GM21367 (cell line): ENCODE results near the gene TEPSIN.

Experiments
- ATAC-seq: cut with Tn5 transposase; IDR thresholded peaks from one replicate; pipeline ENCODE4 v1.9.1; 2021; ENCODE audit not compliant: unreplicated experiment

Gene TEPSIN

DNA sequence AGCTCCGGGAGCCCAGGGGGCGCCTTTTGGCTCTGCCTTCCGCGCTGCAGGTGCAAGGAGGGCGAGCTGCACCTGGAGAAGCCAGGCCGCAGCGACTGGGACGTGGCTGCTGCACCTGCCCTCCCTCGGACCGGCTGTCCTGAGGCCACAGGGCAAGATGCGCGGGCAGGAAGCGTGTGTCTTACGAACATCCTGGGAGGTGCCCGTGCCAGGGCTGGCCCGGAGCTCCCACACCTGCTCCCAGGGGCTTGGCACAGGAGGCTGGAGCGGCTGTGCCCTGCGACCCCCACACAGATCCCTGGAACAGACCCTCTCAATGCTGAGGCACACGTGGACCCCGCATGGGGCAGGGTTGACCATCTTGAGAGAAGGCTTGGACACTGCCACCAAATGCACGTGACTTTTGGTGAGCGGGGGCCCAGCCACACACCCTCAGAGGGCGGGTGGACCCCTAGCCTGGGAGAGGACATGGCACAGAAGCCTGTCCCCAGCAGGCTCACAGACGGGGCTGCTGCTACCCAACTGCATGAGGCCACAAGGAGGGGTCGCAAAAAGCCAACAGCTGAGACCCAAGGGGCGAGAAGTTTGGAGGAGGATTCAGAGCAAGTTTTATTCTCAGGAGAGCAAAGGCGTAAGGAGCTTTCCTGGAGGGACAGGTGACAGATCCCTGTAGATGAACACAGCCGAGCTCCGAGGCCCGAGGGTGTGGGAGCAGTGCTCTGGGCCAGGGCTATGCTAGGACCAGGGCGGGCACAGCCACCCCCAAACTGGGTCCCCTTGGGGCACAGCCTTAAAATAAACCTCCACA lies 11.6 kb upstream of the TEPSIN start:
- no peak for ATAC-seq

DNA sequence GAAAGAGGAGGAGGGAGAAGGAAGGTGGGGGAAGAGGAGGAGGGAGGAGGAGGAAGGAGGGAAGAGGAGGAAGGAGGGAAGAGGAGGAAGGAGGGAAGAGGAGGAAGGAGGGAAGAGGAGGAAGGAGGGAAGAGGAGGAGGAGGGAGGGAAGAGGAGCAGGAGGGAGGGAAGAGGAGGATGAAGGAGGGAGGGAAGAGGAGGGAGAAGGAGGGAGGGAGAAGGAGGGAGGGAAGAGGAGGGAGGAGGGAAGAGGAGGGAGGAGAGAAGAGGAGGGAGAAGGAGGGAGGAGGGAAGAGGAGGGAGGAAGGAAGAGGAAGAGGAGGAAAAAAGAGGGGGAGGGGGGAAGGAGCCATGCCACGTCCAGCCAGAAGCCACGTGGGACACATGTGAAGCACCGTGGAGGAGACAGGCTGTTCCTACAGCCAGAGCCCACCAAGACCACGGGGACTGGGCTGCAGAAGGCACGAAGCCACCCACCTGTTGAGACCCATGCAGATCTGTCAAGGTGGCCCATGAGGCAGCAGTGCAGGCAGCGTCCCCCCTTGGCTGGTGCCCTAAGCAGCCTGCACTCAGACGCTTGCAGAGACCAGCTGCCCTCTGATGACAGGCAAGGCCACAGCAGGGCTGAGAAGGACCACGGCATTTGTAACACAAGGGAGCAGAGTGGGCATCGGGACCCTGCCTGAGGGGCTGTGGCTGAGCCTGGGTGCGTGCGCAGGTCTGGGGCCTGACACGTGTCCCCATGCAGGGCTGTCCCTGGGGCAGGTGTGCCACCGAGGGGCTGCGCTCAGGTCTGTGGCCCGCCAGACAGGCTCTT lies 10.6 kb upstream of the TEPSIN start:
- ATAC-seq: no peak

DNA sequence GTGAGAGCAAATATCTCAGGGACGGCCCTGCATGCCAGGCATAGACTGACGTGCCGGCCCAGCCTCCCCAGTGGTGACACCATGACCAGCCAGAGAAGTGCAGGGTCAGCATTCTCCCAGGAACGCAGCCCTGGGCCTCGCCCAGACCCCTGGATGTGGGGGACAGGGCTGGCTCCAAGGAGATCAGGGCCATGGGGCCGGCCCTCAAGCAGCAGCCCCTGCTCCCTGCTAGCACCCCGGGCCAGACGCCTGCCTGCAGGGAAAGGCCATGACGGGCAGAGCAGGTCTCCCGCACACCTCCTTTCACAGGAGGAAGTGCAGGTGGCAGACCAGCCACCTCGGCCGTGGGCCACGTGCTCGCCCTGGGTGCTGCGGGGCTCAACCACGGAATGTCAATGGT lies 9.8 kb upstream of the TEPSIN start:
- no peak for ATAC-seq

DNA sequence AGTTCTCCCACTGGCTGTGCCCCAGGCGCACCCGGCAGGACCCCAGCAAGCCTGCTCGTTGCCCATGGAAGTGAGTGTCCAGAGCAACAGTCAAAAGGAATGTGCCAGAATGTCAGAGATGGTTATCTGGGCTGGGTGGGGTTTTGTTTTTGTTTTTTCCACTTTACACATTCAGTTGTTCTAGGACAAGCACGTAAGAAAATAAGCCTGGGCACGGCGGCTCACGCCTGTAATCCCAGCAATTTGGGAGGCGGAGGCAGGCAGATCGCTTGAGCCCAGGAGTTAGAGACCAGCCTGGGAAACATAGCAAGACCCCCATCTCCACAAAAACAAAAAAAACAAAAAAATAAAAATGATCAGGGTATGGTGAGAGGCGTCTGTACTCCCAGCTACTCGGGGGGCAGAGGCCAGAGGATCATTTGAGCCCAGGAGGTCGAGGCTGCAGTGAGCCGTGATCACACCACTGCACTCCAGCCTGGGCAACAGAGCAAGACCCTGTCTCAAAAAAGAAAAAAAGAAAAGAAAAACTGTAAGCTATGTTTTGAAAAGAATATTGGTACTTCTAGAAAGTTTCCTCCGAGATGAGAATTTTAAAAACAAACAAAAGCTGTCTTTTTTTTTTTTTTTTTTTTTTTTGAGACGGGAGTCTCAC lies 8.6 kb upstream of the TEPSIN start:
- ATAC-seq: no peak

DNA sequence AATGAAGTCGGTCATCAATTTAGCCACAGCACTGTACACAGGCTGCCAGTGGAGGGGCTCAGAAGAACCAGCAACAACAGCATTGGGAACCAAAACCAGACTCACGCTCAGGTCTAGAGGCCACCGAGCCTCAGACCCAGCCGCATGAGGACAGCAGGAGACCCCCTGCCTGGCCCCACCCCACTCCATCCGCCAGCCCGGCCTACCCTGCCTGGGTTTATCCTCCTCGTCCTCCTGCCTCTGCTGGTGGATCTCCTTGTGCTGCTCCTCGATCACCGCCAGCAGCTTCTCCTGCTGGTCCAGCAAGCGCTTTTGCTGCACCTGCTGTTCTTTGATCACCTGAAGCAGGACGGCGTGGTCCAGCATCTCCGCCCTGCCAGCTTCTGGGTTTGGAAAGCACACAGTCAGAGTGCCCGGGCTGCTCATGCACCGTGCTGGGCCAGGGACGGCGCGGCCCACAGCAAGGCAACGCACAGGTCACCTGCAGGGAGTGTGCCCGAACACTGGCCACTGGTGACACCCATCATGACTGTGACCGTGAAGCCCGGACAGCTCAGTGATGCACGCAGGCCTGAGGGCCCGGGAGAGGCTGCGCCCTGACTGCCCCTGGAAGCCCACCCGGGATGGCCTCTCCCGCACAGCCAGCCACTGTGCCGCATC lies 8.0 kb upstream of the TEPSIN start:
- no peak for ATAC-seq

DNA sequence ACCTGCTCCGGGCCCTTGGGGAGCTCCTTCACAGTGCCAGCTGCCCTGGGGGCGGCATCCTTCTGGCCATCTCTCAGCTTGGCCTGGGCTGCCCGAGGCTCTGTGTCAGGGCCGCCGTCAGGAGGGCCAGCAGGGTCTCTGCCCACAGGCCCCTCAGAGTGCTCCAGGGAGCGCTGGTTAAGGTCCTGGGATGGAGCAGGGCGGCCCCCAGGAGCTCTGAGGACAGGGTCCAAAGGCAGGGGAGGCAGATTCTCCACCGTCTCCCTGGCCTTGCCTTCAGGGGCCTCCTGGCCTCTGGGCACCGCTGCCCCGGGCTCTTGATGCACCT lies 7.5 kb upstream of the TEPSIN start:
- ATAC-seq: no peak

DNA sequence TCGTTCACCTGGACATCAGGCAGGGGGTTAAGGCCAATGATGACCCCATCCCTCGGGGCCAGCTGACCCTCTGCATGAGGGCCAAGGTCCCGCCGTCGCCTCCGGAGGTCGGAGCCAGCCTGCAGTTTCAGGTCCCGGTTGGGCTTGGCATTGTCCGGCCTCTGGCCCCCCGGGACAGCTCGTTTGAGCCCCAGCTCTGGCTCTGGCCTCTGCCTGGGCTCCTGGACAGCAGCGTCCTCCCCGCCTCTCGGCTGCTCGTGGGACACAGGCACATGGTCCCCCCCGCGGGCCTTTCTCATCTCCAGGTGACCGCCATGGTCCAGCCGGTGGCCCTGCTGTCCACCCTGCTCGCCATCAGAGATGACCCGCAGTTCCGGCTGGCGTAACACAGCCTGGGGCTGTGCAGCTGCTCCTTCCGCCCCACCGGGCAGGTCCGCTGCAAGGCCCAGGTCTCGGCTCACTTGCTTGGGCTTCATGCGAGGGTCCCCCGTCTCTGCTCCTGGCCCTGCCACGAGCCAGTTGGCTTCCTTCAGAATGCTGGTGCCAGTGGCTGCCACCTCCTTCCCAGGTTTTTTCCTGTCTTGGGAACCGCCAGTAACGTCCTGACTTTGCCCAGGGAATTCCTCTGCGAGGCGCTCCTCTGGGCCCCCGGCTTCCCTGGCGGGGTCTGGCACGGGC lies 6.9 kb upstream of the TEPSIN start:
- no peak for ATAC-seq

DNA sequence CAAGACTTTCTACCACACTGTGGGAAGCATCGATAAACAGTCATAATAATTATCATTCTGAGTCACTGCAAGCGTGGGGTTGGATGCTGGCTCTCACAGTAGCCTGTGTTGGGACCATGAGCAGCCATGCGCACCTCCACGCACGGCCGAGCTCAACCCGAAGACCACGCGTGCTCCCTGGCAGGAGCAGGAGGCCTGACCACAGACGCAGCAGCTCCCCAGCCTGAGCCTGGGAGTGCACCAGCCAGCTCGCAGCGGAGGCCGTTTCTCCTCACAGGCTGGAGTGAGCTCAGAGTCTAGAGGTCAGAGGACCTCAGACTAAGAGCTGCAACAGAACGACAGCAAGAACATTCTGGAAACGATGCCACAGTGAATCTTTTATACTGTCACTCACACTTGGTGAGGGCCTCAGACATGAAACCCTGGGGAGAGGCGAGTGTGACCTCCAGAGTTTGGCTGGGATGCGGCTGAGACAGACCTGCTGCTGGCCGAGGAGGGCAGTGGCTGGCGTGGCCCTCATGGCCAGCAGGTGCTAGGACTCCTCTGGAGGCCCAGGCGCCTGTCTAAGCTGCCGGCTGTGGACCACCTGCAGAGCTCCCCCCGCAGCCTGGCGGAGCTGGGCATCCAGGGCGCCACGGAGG lies 6.3 kb upstream of the TEPSIN start:
- ATAC-seq: no peak

DNA sequence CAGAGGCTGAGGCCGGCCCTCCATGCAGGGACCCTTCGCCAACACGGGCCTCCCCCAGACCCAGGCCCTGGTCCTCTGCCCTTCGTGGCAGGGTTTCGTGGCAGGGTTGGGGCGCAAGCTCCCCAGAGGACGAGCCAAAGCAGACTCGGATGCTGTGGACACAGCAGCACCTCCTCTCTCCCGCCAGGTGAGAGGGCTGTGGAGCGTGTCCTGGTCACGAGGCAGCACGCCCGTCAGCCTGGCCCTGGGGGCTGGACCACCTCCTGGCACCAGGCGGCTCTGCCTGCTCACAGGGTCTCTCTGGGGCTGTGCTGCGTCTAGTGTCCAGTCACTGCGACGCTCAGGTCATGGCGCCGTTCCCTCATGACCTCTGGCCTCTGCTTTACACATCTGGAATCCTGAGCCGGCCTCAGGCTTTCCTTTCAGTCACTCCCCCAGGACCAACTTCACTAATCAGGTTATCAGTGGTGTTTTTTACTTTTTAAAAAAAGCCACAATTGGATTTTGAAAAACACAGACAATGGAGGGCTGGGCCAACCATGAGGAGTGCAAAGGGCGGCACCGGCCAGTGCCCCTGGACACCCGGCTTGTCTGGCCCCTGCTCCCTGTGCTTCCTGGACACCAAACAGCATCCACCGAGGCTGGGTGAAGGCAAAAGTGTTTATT lies 5.6 kb upstream of the TEPSIN start:
- no peak for ATAC-seq

DNA sequence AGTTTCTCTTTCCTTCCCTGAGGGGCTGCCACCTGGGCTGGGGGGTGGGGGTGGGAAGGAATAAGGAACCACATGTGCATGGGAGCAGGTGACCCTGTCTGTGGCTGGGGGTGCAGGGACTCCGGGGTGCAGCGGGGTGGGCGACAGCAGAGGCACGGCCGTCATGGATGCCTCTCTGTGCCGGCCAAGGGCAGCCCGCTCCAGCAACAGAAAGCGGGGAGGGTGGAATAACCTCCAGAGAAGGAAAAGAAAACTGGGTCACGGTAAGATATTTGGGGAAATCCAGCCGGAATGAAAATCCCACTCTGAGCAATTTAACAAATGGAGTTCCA lies 4.4 kb upstream of the TEPSIN start:
- no peak for ATAC-seq

DNA sequence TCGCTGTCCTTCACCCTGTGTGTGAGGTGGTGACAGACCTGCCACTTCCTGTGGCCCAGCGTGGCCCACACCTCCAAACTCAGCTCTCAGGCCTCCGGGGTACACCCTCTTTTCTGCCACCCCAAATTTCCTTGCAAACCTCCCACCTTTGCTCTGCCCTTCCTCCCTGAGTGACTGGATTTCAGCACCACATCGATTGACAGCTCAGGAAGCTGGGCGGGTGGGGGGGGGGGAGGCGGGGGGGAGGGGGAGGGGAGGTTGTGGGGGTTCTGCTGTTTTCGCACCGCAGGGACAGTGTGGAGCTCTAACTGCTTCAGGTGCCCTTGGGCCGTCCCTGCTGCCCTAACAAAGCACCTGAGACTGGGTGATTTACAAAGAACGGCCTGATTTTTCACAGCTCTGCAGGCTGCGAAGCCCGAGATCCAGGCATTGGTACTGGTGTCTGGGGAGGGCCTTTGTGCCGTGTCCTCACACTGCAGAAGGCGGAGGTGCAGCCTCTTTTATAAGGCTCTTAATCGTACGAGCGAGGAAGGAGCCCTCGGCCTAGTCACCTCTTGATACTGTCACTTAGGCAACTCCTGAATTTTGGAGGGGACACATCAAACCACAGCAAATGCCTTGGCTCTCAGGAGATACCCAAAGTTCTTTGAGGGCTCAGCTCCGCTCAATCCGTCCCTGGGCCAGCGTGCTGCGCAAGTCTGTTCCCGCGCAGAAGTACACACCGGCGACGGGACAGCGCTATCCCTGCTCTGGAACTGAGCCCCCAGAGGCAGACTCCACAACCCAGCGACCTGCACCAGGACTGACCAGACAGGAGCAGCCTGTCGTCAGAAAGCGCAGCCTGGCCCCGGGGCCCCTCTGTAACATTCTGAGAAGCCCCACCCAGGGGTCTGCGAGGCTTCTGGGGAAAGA lies 3.8 kb upstream of the TEPSIN start:
- ATAC-seq: no peak

DNA sequence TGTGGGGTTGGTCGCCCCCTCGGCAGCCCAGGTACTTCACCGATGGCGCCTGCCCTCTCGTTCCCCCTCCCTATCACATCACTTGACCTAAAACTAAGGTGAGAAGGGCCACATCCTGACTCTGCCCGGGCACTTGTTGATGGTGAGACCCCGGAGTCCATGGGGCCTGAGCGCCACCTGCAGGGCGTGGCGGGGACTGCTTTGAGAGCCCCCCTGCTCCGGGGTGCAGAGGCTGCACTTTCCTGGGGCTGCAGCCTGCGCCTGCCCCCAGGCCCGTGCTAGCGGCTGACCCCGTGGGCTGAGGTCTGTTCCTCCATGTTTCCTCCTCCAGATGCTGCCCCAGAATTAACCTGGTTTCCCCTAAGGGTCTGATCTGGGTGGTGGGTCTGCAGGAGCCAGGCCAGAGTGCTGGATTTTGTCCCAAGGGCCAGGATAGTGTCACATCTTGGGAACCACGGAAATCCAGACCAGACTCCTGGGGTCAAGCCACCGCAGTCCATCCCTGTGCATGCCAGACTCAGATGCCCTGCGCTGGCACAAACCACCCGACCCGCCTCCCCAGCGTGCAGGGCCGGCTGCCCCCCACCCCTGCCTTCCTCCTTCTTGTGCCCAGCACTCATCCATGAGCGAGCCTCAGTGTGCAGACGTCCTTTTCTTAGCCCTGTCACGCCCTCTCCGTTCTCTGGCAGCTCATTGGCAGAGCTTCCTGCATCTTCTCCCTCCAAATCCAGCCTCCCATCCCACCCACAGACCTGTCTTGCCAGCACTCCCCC lies 3.0 kb upstream of the TEPSIN start:
- ATAC-seq: no peak

DNA sequence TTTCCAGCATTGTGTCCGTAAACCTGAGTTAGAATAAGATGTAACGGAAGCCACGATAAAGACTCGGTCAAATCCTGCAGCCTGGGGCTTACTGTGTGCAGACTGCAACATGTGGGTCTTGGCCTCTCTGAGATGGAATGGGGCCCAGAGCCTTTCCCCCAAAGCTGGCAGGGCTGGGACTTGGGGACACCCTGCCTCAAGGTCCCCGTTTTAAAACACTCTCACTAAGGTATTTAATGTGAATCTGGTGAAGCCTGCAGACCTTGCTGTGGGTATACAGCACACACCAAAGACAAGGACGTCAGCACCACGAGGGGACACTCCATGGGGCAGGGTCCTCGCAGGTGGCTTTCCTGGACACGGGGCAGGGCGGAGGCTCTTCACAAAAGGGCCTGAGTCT lies 2.3 kb upstream of the TEPSIN start:
- no peak for ATAC-seq

DNA sequence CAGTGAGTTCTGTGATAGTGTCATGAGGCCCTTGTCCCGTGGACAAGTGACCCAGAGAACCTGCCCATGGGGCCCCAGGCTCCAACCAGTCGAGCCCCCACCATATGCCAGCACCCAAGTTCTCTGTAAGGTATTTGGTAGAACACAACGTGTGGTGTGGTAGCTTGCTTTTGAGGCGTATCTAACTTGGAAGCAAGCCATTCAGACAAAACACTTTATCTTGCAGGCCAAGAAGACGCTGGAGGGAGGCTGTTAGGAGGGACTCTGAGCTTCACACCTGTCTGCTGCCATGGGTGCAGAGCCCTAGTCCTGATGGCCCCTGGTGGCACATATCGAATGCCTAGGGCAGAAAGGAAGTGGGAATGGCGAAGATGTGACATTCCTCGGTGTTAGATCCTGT lies 1.9 kb upstream of the TEPSIN start:
- ATAC-seq: no peak

DNA sequence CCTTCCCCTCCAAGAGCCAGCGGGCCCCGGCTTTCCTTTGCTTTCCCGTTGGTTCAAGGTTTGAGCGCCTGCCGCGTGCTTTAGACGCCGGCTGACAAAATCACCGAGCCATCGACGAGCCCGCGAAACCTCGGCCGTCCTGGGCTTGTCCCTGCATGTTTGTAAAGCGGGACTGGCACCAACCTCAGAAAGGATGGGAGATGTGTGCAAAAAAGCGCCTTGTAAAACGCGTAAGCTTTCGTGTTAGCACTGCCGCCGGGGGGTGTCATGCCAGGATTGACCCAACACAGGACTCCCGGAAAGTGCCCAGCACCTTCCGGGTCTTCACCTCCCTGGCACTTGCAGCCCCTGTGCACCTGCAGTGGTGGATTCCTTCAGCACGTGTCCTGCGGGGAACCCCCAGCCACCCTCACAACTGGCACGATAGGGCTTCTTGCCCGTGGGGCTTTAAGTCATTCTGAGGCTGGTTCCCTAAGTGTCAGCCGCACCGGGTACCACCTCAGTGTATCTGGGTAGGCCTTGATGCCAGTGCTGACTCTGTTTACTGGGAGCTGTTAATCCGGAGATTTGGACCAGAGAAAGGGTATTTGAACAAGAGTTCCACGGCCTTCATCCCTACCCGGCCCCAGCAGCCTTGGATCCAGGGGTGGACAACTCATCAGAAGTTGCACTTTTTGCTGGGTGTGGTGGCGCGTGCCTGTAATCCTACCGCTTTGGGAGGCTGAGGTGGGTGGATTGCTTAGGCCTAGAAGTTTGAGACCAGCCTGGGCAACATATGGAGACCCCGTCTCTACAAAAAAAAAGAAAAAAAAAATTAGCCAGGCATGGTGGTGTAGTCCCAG lies 1.1 kb upstream of the TEPSIN start:
- no peak for ATAC-seq

DNA sequence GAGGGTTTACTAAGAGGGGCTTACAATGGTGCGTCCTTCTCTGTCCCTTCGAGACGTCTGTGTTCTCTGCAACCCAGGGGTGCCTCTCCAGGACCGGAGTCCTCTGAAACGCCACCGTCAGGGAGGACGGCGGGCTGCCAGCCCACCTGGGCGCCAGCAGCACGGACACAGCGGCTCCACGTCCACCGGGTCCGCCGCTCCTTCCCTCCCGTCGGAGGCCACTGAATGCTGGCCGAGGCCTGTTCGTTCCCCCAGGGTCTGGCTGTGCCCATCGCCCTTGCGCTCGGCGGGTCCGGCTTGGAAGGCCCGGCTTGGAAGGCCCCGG lies 403 bp downstream of the TEPSIN start:
- ATAC-seq: no peak
